Breast epithelium (tissue), 4 donors: ENCODE measurements around the gene ANO7. TPM values are rescaled to one million over a fixed set of nuclear protein-coding genes. Genes with fewer than 3 reads are reported as not detected.

Source experiments
- DNase-seq, 2 donors: peaks; one replicate each; pipeline ENCODE4 v3.0.0-alpha.2; 2019; ENCODE audit warnings: low spot score in 2 of 2
- H3K27ac ChIP-seq, 2 donors: fragments of 200-600 bp; sonication (generic) in 1 of 2; one replicate each; pipeline ENCODE4 v1.5.1; 2016 to 2019; ENCODE audit warnings: mild to moderate bottlenecking in 1 of 2
- H3K27me3 ChIP-seq, 2 donors: fragments of 200-600 bp; sonication (generic) in 1 of 2; one replicate each; pipeline versions ENCODE4 v1.5.1 to v1.6.0; 2017 to 2019; ENCODE audit warnings: control low read depth in 1 of 2, mild to moderate bottlenecking in 1 of 2
- H3K36me3 ChIP-seq: fragments of 200-600 bp; one replicate; pipeline ENCODE4 v1.5.1; 2019
- H3K4me1 ChIP-seq, 2 donors: fragments of 200-600 bp; sonication (generic); one replicate each; pipeline ENCODE4 v1.5.1; 2016 to 2019; ENCODE audit warnings: control low read depth in 1 of 2
- H3K4me3 ChIP-seq, 3 donors: fragments of 200-600 bp; sonication (generic); 1 replicate in 2 of 3; 2 replicates in 1 of 3; pipeline ENCODE4 v1.5.1; 2016 to 2019; ENCODE audit warnings: mild to moderate bottlenecking in 3 of 3, moderate library complexity in 2 of 3
- H3K9me3 ChIP-seq, 2 donors: fragments of 200-600 bp; sonication (generic) in 1 of 2; one replicate each; pipeline ENCODE4 v1.5.1; 2016 to 2019; ENCODE audit warnings: control low read depth in 1 of 2
- POLR2A ChIP-seq: fragments of 450-650 bp; IDR thresholded peaks from one replicate; pipeline ENCODE4 v1.6.1; 2016; ENCODE audit warnings: antibody characterized with exemption, mild to moderate bottlenecking, moderate library complexity
- POLR2AphosphoS5 ChIP-seq, 3 donors: sonication (generic); formaldehyde crosslinking; IDR thresholded peaks; one replicate each; pipeline ENCODE4 v1.6.1; 2017; ENCODE audit warnings: antibody characterized with exemption in 3 of 3
- intact Hi-C: fragments of 100-400 bp; cut with DNase I; formaldehyde crosslinking; loops from one replicate; pipeline ENCODE4 v1.15.1; 2023; ENCODE audit warnings: low total_unique reads
- total RNA-seq, 3 donors: library from RNA; depleted of rRNA; stranded (reverse); fragments of >200 nt; gene quantifications; one replicate each; pipeline ENCODE4 v1.1.0, GENCODE V29; 2016
- TF ChIP-seq, protein P1 (sequence below), 3 donors: fragments of 450-650 bp; IDR thresholded peaks; one replicate each; pipeline ENCODE4 v1.5.1; 2016 to 2017; ENCODE audit warnings: antibody characterized with exemption in 3 of 3, mild to moderate bottlenecking in 3 of 3, moderate library complexity in 3 of 3

ANO7 gene
- total RNA-seq, 3 donors from 2014 or later = 0.98 to 1.6 TPM; not detected in 1

- H3K4me1 ChIP-seq = peaks cover 9 to 21% of the 10 kb centered on the region in 2 donors
- no peaks in the 10 kb centered on the region for H3K27me3 ChIP-seq
- TF ChIP-seq POLR2AphosphoS5 (IDR thresholded peaks at IDR 0.05) (no peak), POLR2A (no peak)
- TF ChIP-seq, protein P1, sequence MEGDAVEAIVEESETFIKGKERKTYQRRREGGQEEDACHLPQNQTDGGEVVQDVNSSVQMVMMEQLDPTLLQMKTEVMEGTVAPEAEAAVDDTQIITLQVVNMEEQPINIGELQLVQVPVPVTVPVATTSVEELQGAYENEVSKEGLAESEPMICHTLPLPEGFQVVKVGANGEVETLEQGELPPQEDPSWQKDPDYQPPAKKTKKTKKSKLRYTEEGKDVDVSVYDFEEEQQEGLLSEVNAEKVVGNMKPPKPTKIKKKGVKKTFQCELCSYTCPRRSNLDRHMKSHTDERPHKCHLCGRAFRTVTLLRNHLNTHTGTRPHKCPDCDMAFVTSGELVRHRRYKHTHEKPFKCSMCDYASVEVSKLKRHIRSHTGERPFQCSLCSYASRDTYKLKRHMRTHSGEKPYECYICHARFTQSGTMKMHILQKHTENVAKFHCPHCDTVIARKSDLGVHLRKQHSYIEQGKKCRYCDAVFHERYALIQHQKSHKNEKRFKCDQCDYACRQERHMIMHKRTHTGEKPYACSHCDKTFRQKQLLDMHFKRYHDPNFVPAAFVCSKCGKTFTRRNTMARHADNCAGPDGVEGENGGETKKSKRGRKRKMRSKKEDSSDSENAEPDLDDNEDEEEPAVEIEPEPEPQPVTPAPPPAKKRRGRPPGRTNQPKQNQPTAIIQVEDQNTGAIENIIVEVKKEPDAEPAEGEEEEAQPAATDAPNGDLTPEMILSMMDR (IDR thresholded peaks at IDR 0.05) = no peak
- no peaks in the 10 kb centered on the region for H3K36me3 ChIP-seq
- H3K4me3 ChIP-seq = no peak overlapping the region
- no peaks in the 10 kb centered on the region for H3K9me3 ChIP-seq
- peak overlapping the region in 1 of 2 donors; percentile 92 for H3K27ac ChIP-seq
- intact Hi-C loops = no loop called here
- no peak for DNase-seq
These were observed 85.7 kb downstream of the ANO7 start for GRCh38 chr2:241274127-241274526.

Other genes with a start within 250 kb of the ANO7 start
- 10 to 100 TPM; 27.1 to 46.9 (median 35.2) TPM for gene SNED1, start 190.1 kb upstream of the ANO7 start, total RNA-seq
- gene MTERF4, start 86.4 kb upstream of the ANO7 start, total RNA-seq = 10 to 100 TPM; 35.7 to 54.6 (median 50.2) TPM
- 1 to 10 TPM; 4.3 to 7.3 (median 6.6) TPM for gene PASK, start 39.2 kb upstream of the ANO7 start, total RNA-seq
- 10 to 100 TPM; 39.4 to 50.9 (median 43.6) TPM for gene PPP1R7, start 38.2 kb upstream of the ANO7 start, total RNA-seq
- gene HDLBP, start 127.0 kb downstream of the ANO7 start, total RNA-seq = 100 to 1,000 TPM; 339 to 515 (median 383) TPM
- 100 to 1,000 TPM; 298 to 321 (median 299) TPM for gene SEPTIN2, start 127.2 kb downstream of the ANO7 start, total RNA-seq
- 10 to 100 TPM; 34.4 to 43.3 (median 40.3) TPM for gene FARP2, start 167.6 kb downstream of the ANO7 start, total RNA-seq